ENCODE measurements around the gene ADAMTS9.

DNA sequence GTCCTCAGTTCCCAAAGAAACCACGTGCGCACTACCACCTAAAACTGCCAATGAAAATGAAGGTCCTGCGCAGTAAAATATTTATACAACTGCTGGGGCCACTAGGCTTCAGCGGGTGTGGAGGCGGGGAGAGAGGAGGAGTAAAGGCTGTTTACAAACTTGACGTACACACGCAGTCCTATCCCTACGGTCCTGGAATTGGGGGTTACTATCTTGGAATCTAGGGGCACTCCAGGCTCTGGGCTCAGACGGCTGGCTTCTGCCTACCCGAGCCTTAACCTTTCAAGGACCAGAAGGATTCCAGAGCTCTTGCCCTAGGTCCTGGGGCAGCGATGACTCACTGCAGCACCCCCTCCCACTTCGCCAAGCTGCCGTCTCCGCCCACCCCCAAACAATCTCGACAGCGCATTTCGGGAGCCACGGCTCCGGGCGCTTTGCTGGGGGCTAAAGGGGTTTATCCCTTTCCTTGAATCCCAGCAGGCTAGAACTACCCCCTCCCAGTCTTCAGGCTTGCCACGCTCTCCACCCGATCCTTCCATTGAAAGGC is 3.0 kb downstream of the ADAMTS9 start:
- TF ChIP-seq CTCF (IDR thresholded peaks at IDR 0.05; ENCODE audit: low read depth, low read length) (no peak), MYC (IDR thresholded peaks at IDR 0.05; ENCODE audit: low read depth, low read length) (no peak), POLR2A (IDR thresholded peaks at IDR 0.05; ENCODE audit: extremely low read depth, insufficient read length) (no peak), MAX (IDR thresholded peaks at IDR 0.05; ENCODE audit: low read depth, low read length) (no peak)
